A549 (cell line): Measurements from ENCODE around the gene DUS4L. TPM values are rescaled to one million over a fixed set of nuclear protein-coding genes. Genes with fewer than 3 reads are reported as not detected.

Source experiments
- ATAC-seq, 2 experiments: fragments of 200-7000 bp in 1 of 2; fragments of >200 bp in 1 of 2; cut with Nextera tagmentation in 1 of 2; cut with Tn5 transposase in 1 of 2; 3 replicates each; pipeline versions ENCODE4 v1.8.0 to v1.9.1; 2018 to 2020; ENCODE audit warnings: mild to moderate bottlenecking in 1 of 2, moderate library complexity in 1 of 2
- CTCF ChIA-PET: fragments of 300-600 bp; sonication (Branson Sonifier 250); formaldehyde crosslinking; extraction: SDS; loops from one replicate; lab custom pipeline; 2021; ENCODE audit warnings: antibody characterized with exemption, inconsistent platforms; lab: Yijun Ruan, JAX
- POLR2A ChIA-PET: fragments of 350-600 bp; formaldehyde crosslinking; extraction: SDS; loops from one replicate; lab custom pipeline; 2021; ENCODE audit warnings: antibody characterized with exemption, inconsistent platforms; lab: Yijun Ruan, JAX
- DNase-seq, 2 experiments: peaks; one replicate each; pipeline versions ENCODE4 v3.0.0 to v3.0.0-alpha.2; 2011 to 2016; ENCODE audit warnings: low read depth in 1 of 2, low spot score in 1 of 2
- FAIRE-seq: peaks from 2 replicates; lab custom pipeline; 2011; peaks lifted over from hg19 to GRCh38; lab: Jason Lieb, UNC
- H3K27ac ChIP-seq, 2 experiments: fragments of >200 bp; sonication (Bioruptor Twin); formaldehyde crosslinking; 3 replicates each; pipeline ENCODE4 v1.5.1; 2016 to 2017
- H3K4me1 ChIP-seq: fragments of >200 bp; sonication (Bioruptor Twin); formaldehyde crosslinking; 3 replicates; pipeline ENCODE4 v1.6.1; 2016
- H3K4me2 ChIP-seq: fragments of >200 bp; sonication (Bioruptor Twin); formaldehyde crosslinking; 3 replicates; pipeline ENCODE4 v1.6.1; 2016
- H3K4me3 ChIP-seq: fragments of >200 bp; sonication (Bioruptor Twin); formaldehyde crosslinking; 3 replicates; pipeline ENCODE4 v1.5.1; 2016
- H3K9me3 ChIP-seq: fragments of >200 bp; sonication (Bioruptor Twin); formaldehyde crosslinking; 3 replicates; pipeline ENCODE4 v1.6.1; 2016
- BCL3 ChIP-seq: fragments of >200 bp; sonication (Bioruptor Twin); formaldehyde crosslinking; IDR thresholded peaks from 3 replicates; pipeline ENCODE4 v1.6.1; 2016
- BHLHE40 ChIP-seq: IDR thresholded peaks from 2 replicates; pipeline ENCODE4 v1.6.1; 2012; ENCODE audit warnings: low read depth, low read length, inconsistent platforms
- CBX2 ChIP-seq: fragments of 200-600 bp; sonication (generic); IDR thresholded peaks from 2 replicates; pipeline ENCODE4 v1.6.1; 2016; ENCODE audit warnings: low read depth, mild to moderate bottlenecking, borderline replicate concordance
- CHD2 ChIP-seq: fragments of 150-350 bp; IDR thresholded peaks from 2 replicates; pipeline ENCODE4 v1.6.1; 2014; ENCODE audit warnings: low read length; ENCODE audit not compliant: partially characterized antibody
- EHF ChIP-seq: fragments of 250-450 bp; sonication (Bioruptor Pico); IDR thresholded peaks from 2 replicates; pipeline ENCODE4 v1.5.0; 2020; ENCODE audit warnings: mild to moderate bottlenecking
- FOSL2 ChIP-seq, 2 experiments: fragments of 450-650 bp in 1 of 2; fragments of >200 bp in 1 of 2; sonication (Bioruptor Twin) in 1 of 2; formaldehyde crosslinking; IDR thresholded peaks; 2 replicates each; pipeline versions ENCODE4 v1.5.0 to v1.6.1; 2016 to 2020; ENCODE audit warnings: mild to moderate bottlenecking in 1 of 2, moderate library complexity in 1 of 2
- HOXB13 ChIP-seq: fragments of 250-450 bp; sonication (Bioruptor Pico); IDR thresholded peaks from 2 replicates; pipeline ENCODE4 v1.5.0; 2020; ENCODE audit warnings: low read depth, mild to moderate bottlenecking, moderate library complexity
- JUN ChIP-seq, 2 experiments: fragments of >200 bp; sonication (Bioruptor Twin); formaldehyde crosslinking; IDR thresholded peaks; 2 replicates in 1 of 2; 3 replicates in 1 of 2; pipeline ENCODE4 v1.6.1; 2016 to 2017
- JUNB ChIP-seq: fragments of >200 bp; sonication (Bioruptor Twin); formaldehyde crosslinking; IDR thresholded peaks from 2 replicates; pipeline ENCODE4 v1.6.1; 2016
- KDM1A ChIP-seq: fragments of 200-600 bp; sonication (generic); IDR thresholded peaks from 2 replicates; pipeline ENCODE4 v1.6.1; 2016; ENCODE audit warnings: low read depth, mild to moderate bottlenecking
- KDM5A ChIP-seq: fragments of 200-600 bp; sonication (generic); IDR thresholded peaks from 2 replicates; pipeline ENCODE4 v1.6.1; 2016; ENCODE audit warnings: antibody characterized with exemption, mild to moderate bottlenecking
- MAX ChIP-seq: IDR thresholded peaks from 2 replicates; pipeline ENCODE4 v1.6.1; 2012
- MAZ ChIP-seq: fragments of 150-350 bp; IDR thresholded peaks from 2 replicates; pipeline ENCODE4 v1.6.1; 2014; ENCODE audit warnings: antibody characterized with exemption, low read depth, low read length, borderline replicate concordance
- MYC ChIP-seq: IDR thresholded peaks from 2 replicates; pipeline ENCODE4 v1.6.1; 2012; ENCODE audit warnings: mild to moderate bottlenecking, inconsistent platforms, low read length, improper control_type of control experiment, borderline replicate concordance
- PHF8 ChIP-seq: fragments of 200-600 bp; sonication (generic); IDR thresholded peaks from 2 replicates; pipeline ENCODE4 v1.6.1; 2016; ENCODE audit warnings: low read depth, mild to moderate bottlenecking, antibody characterized with exemption, moderate library complexity, borderline replicate concordance
- POLR2A ChIP-seq: IDR thresholded peaks from 2 replicates; pipeline ENCODE4 v1.6.1; 2012; ENCODE audit warnings: mild to moderate bottlenecking, low read length
- POLR2AphosphoS2 ChIP-seq: conservative IDR thresholded peaks from 2 replicates; pipeline ENCODE4 v1.6.1; 2012; ENCODE audit warnings: low read length, improper control_type of control experiment, inconsistent platforms
- RAD21 ChIP-seq, 2 experiments: fragments of >200 bp in 1 of 2; sonication (Bioruptor Twin) in 1 of 2; formaldehyde crosslinking in 1 of 2; IDR thresholded peaks in 1 of 2; conservative IDR thresholded peaks in 1 of 2; 2 replicates in 1 of 2; 3 replicates in 1 of 2; pipeline ENCODE4 v1.6.1; 2012 to 2018; ENCODE audit warnings: inconsistent platforms in 1 of 2
- RARB ChIP-seq: fragments of 250-450 bp; sonication (Bioruptor Pico); IDR thresholded peaks from 2 replicates; pipeline ENCODE4 v1.8.0; 2021; ENCODE audit warnings: mild to moderate bottlenecking, moderate library complexity
- REST ChIP-seq: fragments of 200-600 bp; sonication (generic); IDR thresholded peaks from 2 replicates; pipeline ENCODE4 v1.6.1; 2016; ENCODE audit warnings: antibody characterized with exemption, mild to moderate bottlenecking, moderate library complexity
- RFX5 ChIP-seq: fragments of 450-650 bp; IDR thresholded peaks from 2 replicates; pipeline ENCODE4 v1.7.1; 2014; ENCODE audit warnings: antibody characterized with exemption, mild to moderate bottlenecking, moderate library complexity
- TP53 ChIP-seq: fragments of 250-450 bp; sonication (Bioruptor Pico); IDR thresholded peaks from 2 replicates; pipeline ENCODE4 v1.5.0; 2021; ENCODE audit warnings: mild to moderate bottlenecking, moderate library complexity
- ZNF302 ChIP-seq: fragments of 250-450 bp; sonication (Bioruptor Pico); IDR thresholded peaks from 2 replicates; pipeline ENCODE4 v1.9.0; 2021; ENCODE audit warnings: inconsistent platforms, mild to moderate bottlenecking, moderate library complexity
- ZSCAN20 ChIP-seq: fragments of 250-450 bp; sonication (Bioruptor Pico); IDR thresholded peaks from 2 replicates; pipeline ENCODE4 v1.8.0; 2022; ENCODE audit warnings: mild to moderate bottlenecking, moderate library complexity
- WGBS: methylation state at CpG from one replicate; pipeline ENCODE4 v1.1.6; 2017; ENCODE audit errors: missing lambda C conversion rate; 5-methylcytosine and 5-hydroxymethylcytosine counted together
- polyA plus RNA-seq, 4 experiments: library from polyadenylated mRNA; depleted of rRNA in 3 of 4; stranded (reverse); fragments of >200 nt; fragmentation: RNase III in 1 of 4; extraction: RNeasy Plus Mini Kit Qiagen cat#74134 plus additional on column Dnase treatment in 1 of 4; gene quantifications; 2 replicates in 3 of 4; 3 replicates in 1 of 4; pipeline ENCODE4 v1.2.3, GENCODE V29; 2011 to 2017
- TF ChIP-seq, protein P1 (sequence below): fragments of >200 bp; sonication (Bioruptor Twin); formaldehyde crosslinking; IDR thresholded peaks from 3 replicates; pipeline ENCODE4 v1.5.1; 2016
- TF ChIP-seq, protein P2 (sequence below): IDR thresholded peaks from 2 replicates; pipeline ENCODE4 v1.6.1; 2012; ENCODE audit warnings: low read depth, borderline replicate concordance
- TF ChIP-seq, protein P3 (sequence below): fragments of 450-650 bp; IDR thresholded peaks from 2 replicates; pipeline ENCODE4 v1.6.1; 2014; ENCODE audit warnings: antibody characterized with exemption
- TF ChIP-seq, protein P4 (sequence below): fragments of >200 bp; sonication (Bioruptor Twin); formaldehyde crosslinking; IDR thresholded peaks from 2 replicates; pipeline ENCODE4 v1.6.1; 2016
- TF ChIP-seq, protein P5 (sequence below): fragments of 250-450 bp; sonication (Bioruptor Pico); IDR thresholded peaks from 2 replicates; pipeline ENCODE4 v1.5.0; 2020; ENCODE audit warnings: low read depth, mild to moderate bottlenecking, moderate library complexity

Gene DUS4L
- polyA plus RNA-seq, 2 of the 4 experiments (the other 2 are of a cell fraction): 10.1 to 17.4 TPM

- peak within 1 kb of the TSS; percentile 80 for H3K4me2 ChIP-seq
- TF ChIP-seq, protein P1, sequence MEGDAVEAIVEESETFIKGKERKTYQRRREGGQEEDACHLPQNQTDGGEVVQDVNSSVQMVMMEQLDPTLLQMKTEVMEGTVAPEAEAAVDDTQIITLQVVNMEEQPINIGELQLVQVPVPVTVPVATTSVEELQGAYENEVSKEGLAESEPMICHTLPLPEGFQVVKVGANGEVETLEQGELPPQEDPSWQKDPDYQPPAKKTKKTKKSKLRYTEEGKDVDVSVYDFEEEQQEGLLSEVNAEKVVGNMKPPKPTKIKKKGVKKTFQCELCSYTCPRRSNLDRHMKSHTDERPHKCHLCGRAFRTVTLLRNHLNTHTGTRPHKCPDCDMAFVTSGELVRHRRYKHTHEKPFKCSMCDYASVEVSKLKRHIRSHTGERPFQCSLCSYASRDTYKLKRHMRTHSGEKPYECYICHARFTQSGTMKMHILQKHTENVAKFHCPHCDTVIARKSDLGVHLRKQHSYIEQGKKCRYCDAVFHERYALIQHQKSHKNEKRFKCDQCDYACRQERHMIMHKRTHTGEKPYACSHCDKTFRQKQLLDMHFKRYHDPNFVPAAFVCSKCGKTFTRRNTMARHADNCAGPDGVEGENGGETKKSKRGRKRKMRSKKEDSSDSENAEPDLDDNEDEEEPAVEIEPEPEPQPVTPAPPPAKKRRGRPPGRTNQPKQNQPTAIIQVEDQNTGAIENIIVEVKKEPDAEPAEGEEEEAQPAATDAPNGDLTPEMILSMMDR: peak; percentile 27; the same call in 2 of the 3 replicates
- TF ChIP-seq ZNF302 (CRISPR knock-in tag) (no peak), KDM5A (no peak), BHLHE40 (no peak), EHF (CRISPR knock-in tag) (no peak), PHF8 (peak; percentile 91), POLR2AphosphoS2 (no peak), MYC (peak; percentile 62), MAZ (0 out of 2 replicates have a peak, but pooled peaks have one; percentile 48), FOSL2 (IDR thresholded peaks at IDR 0.05) (no peak), FOSL2 (CRISPR knock-in tag; IDR thresholded peaks at IDR 0.05) (peak; percentile 3; the same call in 1 of the 2 replicates), MAX (peak; percentile 74), BCL3 (peak; percentile 88), RAD21 (conservative IDR thresholded peaks at IDR 0.05 in 1 of 2, IDR thresholded peaks at IDR 0.05 in 1 of 2) (no peak; a peak in 1 of 5 replicates), TP53 (CRISPR knock-in tag) (peak; percentile 48; the same call in 1 of the 2 replicates), POLR2A (peak; percentile 75), KDM1A (no peak), REST (no peak), ZSCAN20 (CRISPR knock-in tag) (no peak), CHD2 (peak; percentile 26), CBX2 (no peak), HOXB13 (CRISPR knock-in tag) (no peak), RARB (CRISPR knock-in tag) (no peak), JUN (IDR thresholded peaks at IDR 0.05) (peak; percentile 75 to 95; a peak in 4 of 5 replicates), RFX5 (no peak), JUNB (no peak)
- TF ChIP-seq, protein P2, sequence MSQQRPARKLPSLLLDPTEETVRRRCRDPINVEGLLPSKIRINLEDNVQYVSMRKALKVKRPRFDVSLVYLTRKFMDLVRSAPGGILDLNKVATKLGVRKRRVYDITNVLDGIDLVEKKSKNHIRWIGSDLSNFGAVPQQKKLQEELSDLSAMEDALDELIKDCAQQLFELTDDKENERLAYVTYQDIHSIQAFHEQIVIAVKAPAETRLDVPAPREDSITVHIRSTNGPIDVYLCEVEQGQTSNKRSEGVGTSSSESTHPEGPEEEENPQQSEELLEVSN: peak; percentile 59
- TF ChIP-seq, protein P3, sequence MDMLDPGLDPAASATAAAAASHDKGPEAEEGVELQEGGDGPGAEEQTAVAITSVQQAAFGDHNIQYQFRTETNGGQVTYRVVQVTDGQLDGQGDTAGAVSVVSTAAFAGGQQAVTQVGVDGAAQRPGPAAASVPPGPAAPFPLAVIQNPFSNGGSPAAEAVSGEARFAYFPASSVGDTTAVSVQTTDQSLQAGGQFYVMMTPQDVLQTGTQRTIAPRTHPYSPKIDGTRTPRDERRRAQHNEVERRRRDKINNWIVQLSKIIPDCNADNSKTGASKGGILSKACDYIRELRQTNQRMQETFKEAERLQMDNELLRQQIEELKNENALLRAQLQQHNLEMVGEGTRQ: no peak
- TF ChIP-seq, protein P4, sequence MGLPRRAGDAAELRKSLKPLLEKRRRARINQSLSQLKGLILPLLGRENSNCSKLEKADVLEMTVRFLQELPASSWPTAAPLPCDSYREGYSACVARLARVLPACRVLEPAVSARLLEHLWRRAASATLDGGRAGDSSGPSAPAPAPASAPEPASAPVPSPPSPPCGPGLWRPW: no peak
- TF ChIP-seq, protein P5, sequence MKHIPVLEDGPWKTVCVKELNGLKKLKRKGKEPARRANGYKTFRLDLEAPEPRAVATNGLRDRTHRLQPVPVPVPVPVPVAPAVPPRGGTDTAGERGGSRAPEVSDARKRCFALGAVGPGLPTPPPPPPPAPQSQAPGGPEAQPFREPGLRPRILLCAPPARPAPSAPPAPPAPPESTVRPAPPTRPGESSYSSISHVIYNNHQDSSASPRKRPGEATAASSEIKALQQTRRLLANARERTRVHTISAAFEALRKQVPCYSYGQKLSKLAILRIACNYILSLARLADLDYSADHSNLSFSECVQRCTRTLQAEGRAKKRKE (CRISPR knock-in tag): peak; percentile 39; the same call in 1 of the 2 replicates
Measured at GRCh38 chr7:107579885-107580715, 16.3 kb downstream of the DUS4L start, which contains the start of gene BCAP29. Gene BCAP29 (plus strand): TSS chr7:107580246. CDS start chr7:107580773, 527 bp downstream.

More at GRCh38 chr7:107579885-107580715, 16.3 kb downstream of the DUS4L start, which contains the start of gene BCAP29:
- H3K9me3 ChIP-seq: no peaks in the 10 kb centered on the region
- ChIA-PET CTCF (interaction anchor here (1.1 kb wide), 1 partner anchor 15 kb away, joined by 3 read pairs; no protein-coding TSS in a partner anchor), POLR2A (interaction anchor here (0.6 to 1.7 kb wide), 6 partner anchors 15 to 511 kb away, joined by 3 to 16 read pairs (median 4); partner anchors contain the start of genes CBLL1, COG5 and DUS4L)
- no peak for FAIRE-seq
- H3K27ac ChIP-seq: peak within 1 kb of the TSS; percentile 96 to 98
- DNase-seq: peak; percentile 64 to 74
- peaks cover 12% of the 10 kb centered on the region; the same call in 2 of the 3 replicates for H3K4me1 ChIP-seq
- ATAC-seq: peak; percentile 96 to 98
- peak within 1 kb of the TSS; percentile 71 for H3K4me3 ChIP-seq
- WGBS: under 1% methylated on average over 30 of the region's 89 CpGs
